ENCODE data around the gene TMEM134. TPM values are rescaled to one million over a fixed set of nuclear protein-coding genes. Genes with fewer than 3 reads are reported as not detected.

TMEM134 gene
- total RNA-seq, 2 experiments from 2014 or later: 36.3 to 37.6 TPM

DNA sequence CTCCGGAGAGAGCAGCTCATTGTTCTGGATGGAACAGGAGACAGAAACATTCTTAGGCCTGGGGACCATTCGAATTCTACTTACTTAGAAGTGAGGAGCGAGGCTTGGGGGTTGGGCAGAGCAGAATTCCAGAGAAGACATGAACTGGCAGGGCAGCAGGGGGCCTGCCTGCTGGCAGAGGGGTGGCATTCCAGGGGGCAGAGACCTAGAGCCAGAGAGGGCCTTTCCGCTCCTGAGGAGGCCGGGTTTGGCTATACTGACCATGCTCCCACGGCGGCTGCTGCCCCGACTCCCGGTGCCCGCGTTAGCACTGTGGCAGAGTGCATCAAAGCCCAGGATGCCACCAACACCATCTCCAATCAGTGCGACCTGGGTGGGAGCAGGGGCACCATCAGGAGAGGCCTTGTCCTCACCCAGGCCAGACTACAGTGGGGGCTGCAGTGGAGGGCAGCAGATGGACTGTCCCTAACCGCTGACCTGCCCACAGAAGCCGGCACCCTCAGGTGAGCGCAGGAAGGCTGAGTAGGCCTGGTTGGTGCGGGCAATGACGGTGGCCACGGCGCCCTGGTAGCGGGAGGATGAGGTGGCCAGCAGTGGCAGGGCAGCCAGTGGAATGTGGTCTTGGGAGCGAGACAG lies 28.7 kb upstream of the TMEM134 start:
- ChIA-PET POLR2A (no interaction called here), CTCF (no interaction called here)
- Mint-ChIP-seq H3K27me3 (no peaks in the 10 kb centered on the region), H3K4me3 (no peak overlapping the region), H3K27ac (no peak overlapping the region), H3K4me1 (peaks cover 14% of the 10 kb centered on the region), H3K36me3 (ENCODE audit: low read depth) (peaks cover 60% of the 10 kb centered on the region), H3K9me3 (no peaks in the 10 kb centered on the region)
- no peak for DNase-seq

DNA sequence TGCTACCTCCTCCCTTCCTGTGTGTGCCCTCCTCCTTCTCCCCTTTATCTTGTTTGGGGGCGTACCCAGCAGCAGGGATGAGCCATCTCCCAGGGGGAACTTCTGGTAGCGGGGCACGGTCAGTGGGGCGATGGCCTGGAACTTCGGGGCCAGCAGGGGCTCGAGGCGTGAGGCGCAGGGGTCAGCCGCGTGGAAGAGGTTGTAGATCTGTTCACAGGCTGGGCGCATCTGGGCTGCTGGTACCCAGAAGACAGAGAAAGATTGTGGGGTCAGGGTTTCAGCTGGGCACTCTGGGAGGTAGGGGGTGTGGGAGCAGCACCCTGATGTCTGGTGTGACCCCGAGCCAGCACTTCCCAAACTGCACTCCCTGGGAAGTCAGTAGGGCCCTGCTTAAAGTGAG lies 27.1 kb upstream of the TMEM134 start:
- POLR2A ChIA-PET: no interaction called here
- CTCF ChIA-PET: no interaction called here
- H3K36me3 Mint-ChIP-seq (ENCODE audit: low read depth): peaks cover 50% of the 10 kb centered on the region

DNA sequence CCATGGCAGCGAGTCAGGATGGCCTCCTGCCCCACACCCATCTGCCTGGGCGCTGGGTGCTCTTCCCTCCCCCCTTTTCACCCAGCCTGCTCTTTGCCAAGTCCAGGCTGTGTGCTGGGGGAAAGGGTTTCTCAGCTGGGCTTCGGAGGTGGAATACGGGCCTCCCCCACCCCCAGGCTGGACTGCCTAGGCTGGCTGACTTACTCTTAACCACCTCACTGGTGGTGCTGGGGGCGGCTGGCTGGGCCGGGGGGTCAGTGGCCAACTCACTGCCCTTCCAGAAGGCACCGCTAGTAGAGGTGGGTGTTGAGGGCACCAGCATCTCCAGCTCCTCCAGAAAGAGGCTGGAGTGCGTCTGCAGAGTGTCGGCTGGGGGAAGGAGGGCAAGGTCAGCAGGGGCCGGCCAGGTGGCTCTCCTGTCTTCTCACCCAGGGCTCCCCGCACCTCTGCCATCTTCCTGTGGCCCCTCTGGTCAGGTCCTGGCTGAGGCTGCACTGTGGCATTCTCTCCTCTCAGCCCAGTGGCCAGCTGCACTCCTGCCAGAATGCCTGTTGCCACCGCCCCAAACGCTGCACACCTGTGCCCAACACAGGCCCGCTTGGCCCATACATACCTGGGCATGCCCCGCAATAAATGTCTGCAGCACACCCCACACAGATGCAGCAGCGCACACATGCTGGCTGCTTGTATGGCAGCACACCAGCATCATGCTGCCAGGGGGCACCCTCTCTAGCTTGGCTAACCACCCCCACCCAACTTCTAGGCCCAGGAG lies 26.4 kb upstream of the TMEM134 start:
- peaks cover under 1% of the 10 kb centered on the region for H3K4me1 Mint-ChIP-seq
- DNase-seq: no peak
- ChIA-PET CTCF (no interaction called here), POLR2A (no interaction called here)
- H3K36me3 Mint-ChIP-seq (ENCODE audit: low read depth): peaks cover 49% of the 10 kb centered on the region
- H3K27me3 Mint-ChIP-seq: no peaks in the 10 kb centered on the region
- H3K4me3 Mint-ChIP-seq: no peak overlapping the region
- no peak overlapping the region for H3K27ac Mint-ChIP-seq
- no peaks in the 10 kb centered on the region for H3K9me3 Mint-ChIP-seq

More for the DNA sequence above, 27.1 kb upstream of the TMEM134 start:
- peaks cover 7% of the 10 kb centered on the region for H3K4me1 Mint-ChIP-seq
- no peak overlapping the region for H3K4me3 Mint-ChIP-seq
- H3K27ac Mint-ChIP-seq: no peak overlapping the region
- no peak for DNase-seq
- H3K27me3 Mint-ChIP-seq: no peaks in the 10 kb centered on the region
- no peaks in the 10 kb centered on the region for H3K9me3 Mint-ChIP-seq

DNA sequence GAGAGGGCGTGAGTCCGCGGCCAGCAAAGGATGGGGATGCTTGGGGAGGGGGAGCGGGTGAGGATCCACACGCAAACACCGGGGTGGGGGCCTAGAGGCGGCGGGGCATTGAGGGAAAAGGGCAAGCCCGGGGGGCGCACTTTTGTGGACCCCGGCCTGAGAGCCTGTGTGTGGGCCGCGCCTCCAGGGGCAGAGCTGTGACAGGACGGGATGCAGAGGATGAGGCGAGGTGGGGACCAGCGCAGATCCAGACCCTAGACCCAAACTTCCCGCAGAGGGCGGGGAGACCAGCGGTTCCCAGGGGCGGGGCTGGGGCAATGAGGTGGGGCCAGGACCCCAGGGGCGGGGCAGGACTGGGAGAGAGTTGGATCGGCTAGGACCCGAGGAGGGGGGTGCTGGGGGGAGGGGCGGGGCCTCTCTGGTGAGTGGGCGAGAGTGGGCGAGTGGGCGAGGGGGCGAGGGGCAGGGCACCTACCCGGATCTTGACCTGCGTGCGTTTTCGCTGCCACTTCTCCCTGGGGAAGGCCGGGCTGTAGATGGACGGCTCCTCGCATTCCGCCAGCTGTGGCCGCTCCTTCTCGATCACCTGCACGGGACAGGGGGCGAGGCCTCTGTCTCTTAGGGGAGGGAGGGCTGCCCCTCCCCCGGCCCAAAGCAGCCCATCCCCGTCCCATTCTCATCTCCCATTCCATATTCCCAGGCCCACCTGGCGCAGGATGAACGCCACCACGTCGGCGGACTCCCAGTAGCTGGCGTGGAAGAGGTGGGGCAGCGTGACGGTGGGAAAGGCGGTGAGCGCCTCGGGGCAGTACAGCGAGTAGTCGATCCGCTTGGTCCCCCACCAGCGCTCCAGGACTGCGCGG lies 25.6 kb upstream of the TMEM134 start:
- CTCF ChIA-PET: no interaction called here
- Mint-ChIP-seq H3K4me3 (no peak overlapping the region), H3K27me3 (no peaks in the 10 kb centered on the region), H3K36me3 (ENCODE audit: low read depth) (peaks cover 52% of the 10 kb centered on the region), H3K4me1 (peaks cover 3% of the 10 kb centered on the region), H3K9me3 (no peaks in the 10 kb centered on the region), H3K27ac (no peak overlapping the region)
- DNase-seq: no peak
- POLR2A ChIA-PET: no interaction called here

DNA sequence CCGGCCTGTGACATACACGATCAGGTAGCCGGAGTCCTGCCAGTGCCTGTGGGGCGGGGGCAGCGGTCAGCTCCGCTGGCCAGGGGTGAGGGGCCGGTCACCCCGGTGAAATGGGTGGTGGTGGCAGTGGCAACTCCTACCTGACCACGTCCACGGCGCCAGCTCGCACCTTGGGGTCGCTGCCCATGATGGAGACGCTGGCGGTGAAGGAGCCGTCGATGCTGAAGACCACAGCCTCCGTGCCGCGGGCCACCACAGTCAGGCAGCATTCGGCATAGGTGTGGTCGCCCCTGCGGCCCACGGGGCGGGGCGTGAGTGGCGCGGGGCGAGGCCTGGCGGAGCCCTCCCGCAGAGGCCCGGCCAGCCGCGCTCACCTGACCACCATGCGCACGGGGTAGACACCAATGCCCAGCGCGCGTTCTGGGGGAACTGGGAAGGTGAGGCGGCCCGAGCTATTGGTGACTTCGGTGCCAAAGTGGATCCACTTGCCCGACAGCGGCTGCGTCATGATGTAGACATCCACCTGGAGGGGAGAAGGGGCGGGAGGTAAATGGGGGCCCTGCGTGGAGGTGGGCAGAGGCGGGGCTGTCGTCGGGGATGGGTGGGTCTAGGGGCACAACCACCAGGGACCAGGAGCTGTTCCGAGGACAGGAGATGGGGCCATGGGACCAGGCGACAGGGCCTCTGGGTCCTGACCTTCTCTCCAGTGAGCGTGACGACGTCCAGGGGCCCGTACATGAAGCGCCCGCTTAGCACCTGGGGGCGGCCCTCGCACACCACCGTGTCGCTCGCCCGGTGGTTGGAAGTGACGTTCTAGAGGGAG lies 24.7 kb upstream of the TMEM134 start:
- DNase-seq: no peak
- POLR2A ChIA-PET: interaction anchor here (1.2 kb wide), 1 partner anchor 25 kb away, joined by 4 read pairs; no protein-coding TSS in a partner anchor
- Mint-ChIP-seq H3K27me3 (no peaks in the 10 kb centered on the region), H3K4me1 (peaks cover 6% of the 10 kb centered on the region), H3K36me3 (ENCODE audit: low read depth) (peaks cover 53% of the 10 kb centered on the region), H3K4me3 (no peak overlapping the region), H3K9me3 (no peaks in the 10 kb centered on the region), H3K27ac (no peak overlapping the region)
- CTCF ChIA-PET: no interaction called here

DNA sequence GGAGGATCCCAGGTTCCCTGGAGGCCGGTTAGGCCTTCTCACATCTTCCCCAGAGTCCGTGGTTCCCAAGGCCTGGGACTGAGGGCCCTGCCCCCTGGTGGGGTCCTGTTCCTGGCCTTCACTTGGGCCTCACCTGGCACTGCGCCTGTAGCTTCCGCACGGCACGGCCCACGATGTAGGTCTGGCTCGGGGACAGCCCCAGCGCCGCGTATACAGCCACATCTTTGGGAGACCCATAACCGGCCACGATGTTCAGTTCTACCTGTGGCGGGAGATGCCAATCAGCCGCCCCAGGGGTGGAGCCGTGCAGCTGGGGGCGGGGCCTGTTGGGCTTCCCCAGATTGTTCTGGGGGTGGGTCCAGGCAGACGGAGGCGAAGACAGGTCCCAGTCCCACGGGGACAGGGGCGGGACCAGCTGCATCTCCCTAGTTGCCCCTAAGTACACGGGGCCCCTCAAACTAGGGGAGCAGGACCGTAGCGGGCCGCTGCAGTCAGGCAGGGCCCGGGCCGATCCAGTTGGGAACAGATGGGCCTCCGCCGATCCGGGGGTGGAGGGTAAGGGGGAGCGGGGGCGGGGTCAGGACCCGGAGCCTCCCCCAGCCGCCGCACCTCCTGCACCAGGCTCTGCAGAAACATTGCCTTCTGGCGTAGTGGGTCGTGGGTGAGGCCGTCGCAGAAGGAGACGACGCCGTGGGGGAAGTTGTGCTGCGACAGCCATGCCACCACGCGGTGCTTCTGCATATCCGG lies 23.9 kb upstream of the TMEM134 start:
- peaks cover 55% of the 10 kb centered on the region for H3K36me3 Mint-ChIP-seq (ENCODE audit: low read depth)
- H3K9me3 Mint-ChIP-seq: no peaks in the 10 kb centered on the region
- H3K4me1 Mint-ChIP-seq: peaks cover 14% of the 10 kb centered on the region
- no peak overlapping the region for H3K4me3 Mint-ChIP-seq
- ChIA-PET POLR2A (interaction anchor here (0.9 to 3.2 kb wide), 6 partner anchors 9 to 102 kb away, joined by 3 to 27 read pairs (median 4); partner anchors contain the start of gene PTPRCAP), CTCF (no interaction called here)
- peak; percentile 31 for DNase-seq
- H3K27ac Mint-ChIP-seq: no peak overlapping the region
- H3K27me3 Mint-ChIP-seq: no peaks in the 10 kb centered on the region

DNA sequence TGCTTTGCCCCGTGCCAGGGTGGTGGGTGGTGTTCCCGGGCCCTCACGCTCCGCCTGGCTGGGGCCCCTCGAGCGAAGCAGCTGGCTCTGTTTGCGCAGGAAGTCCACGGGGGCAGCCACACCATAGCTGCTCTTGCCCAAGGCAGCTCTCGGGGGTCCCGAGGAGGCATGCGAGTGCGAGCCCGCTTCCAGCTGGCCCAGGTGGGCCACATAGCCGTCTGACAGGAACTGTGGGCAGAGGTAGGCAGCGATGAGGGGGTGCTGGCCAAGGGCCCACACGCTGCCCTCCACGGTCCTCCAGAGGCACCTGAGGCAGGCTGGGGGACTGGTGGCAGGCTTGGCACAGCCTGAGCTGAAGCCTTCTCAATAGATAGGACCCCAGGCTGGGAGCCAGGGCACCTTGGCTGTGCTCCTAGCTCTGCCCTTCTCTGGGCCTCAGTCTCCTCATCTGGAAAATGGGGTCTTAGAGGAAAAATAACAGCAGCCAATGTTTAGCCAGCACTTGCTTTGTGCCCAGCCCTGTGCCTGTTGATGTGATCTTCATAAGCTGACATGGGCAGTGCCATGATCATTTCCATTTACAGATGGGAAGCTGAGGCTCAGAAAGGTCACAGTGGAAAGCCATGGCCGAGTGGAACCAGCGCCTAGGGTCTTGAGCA lies 23.1 kb upstream of the TMEM134 start:
- no peak overlapping the region for H3K4me3 Mint-ChIP-seq
- no peaks in the 10 kb centered on the region for H3K27me3 Mint-ChIP-seq
- H3K27ac Mint-ChIP-seq: no peak overlapping the region
- no peaks in the 10 kb centered on the region for H3K9me3 Mint-ChIP-seq
- POLR2A ChIA-PET: interaction anchor here (0.9 to 3.2 kb wide), 7 partner anchors 8 to 101 kb away, joined by 3 to 27 read pairs (median 4); partner anchors contain the start of gene PTPRCAP
- CTCF ChIA-PET: no interaction called here
- H3K36me3 Mint-ChIP-seq (ENCODE audit: low read depth): peaks cover 55% of the 10 kb centered on the region
- peaks cover 22% of the 10 kb centered on the region for H3K4me1 Mint-ChIP-seq
- DNase-seq: no peak

DNA sequence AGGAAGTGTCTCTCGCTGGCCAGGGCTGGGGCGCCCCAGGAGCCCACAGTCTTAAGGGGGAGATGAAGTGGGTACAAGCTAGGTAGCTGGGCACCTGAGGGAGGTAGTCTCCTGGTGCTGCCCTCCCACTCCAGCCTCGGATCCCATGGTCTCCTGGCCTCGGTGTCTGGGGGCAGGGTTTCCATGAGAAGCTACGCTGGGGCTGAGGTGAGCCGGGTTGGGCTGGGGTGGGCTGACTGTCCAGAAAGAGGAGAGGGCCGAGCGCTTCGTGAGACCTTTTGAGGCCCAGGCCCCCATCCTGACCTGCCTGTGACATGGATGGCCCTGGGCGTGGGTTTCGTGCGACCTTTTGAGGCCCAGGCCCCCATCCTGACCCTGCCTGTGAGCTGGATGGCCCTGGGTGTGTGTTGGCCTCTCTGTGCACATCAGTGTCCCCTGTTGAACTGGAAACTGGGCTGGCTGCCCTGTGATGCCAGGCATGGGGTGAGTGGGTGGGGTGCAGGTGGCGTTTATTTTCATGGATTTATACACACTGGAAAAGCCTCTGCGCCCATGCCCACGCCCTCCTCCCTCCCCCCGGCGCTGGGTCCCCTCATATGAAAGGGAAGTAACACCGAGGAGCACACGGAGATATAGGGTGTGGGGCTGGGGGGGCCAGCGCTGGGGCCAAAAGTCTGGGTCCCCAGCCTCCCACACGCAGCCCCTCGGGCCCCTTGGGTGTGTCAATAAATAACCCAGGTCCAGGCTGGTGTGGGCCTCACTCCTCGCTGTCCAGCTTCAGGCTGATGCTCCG lies 22.4 kb upstream of the TMEM134 start:
- ChIA-PET CTCF (no interaction called here), POLR2A (interaction anchor here (1.0 to 7.9 kb wide), 8 partner anchors 11 to 203 kb away, joined by 3 to 39 read pairs (median 4); partner anchors contain the start of genes PITPNM1 and PTPRCAP)

DNA sequence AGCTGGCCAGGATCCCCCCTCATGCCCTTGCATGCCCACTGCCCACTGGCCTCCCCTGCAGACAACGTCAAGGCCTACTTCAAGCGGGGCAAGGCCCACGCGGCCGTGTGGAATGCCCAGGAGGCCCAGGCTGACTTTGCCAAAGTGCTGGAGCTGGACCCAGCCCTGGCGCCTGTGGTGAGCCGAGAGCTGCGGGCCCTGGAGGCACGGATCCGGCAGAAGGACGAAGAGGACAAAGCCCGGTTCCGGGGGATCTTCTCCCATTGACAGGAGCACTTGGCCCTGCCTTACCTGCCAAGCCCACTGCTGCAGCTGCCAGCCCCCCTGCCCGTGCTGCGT lies 21.6 kb upstream of the TMEM134 start:
- Mint-ChIP-seq H3K9me3 (no peaks in the 10 kb centered on the region), H3K36me3 (ENCODE audit: low read depth) (peaks cover 57% of the 10 kb centered on the region), H3K27ac (no peak overlapping the region), H3K4me1 (peaks cover 37% of the 10 kb centered on the region), H3K27me3 (no peaks in the 10 kb centered on the region), H3K4me3 (no peak overlapping the region)
- ChIA-PET CTCF (no interaction called here), POLR2A (interaction anchor here (1.0 to 7.9 kb wide), 7 partner anchors 9 to 202 kb away, joined by 3 to 39 read pairs (median 4); partner anchors contain the start of genes PITPNM1 and PTPRCAP)
- no peak for DNase-seq

More for the DNA sequence above, 22.4 kb upstream of the TMEM134 start:
- H3K9me3 Mint-ChIP-seq: no peaks in the 10 kb centered on the region
- H3K27me3 Mint-ChIP-seq: no peaks in the 10 kb centered on the region
- H3K27ac Mint-ChIP-seq: no peak overlapping the region
- H3K36me3 Mint-ChIP-seq (ENCODE audit: low read depth): peaks cover 57% of the 10 kb centered on the region
- no peak overlapping the region for H3K4me3 Mint-ChIP-seq
- H3K4me1 Mint-ChIP-seq: peaks cover 29% of the 10 kb centered on the region
- DNase-seq: no peak

DNA sequence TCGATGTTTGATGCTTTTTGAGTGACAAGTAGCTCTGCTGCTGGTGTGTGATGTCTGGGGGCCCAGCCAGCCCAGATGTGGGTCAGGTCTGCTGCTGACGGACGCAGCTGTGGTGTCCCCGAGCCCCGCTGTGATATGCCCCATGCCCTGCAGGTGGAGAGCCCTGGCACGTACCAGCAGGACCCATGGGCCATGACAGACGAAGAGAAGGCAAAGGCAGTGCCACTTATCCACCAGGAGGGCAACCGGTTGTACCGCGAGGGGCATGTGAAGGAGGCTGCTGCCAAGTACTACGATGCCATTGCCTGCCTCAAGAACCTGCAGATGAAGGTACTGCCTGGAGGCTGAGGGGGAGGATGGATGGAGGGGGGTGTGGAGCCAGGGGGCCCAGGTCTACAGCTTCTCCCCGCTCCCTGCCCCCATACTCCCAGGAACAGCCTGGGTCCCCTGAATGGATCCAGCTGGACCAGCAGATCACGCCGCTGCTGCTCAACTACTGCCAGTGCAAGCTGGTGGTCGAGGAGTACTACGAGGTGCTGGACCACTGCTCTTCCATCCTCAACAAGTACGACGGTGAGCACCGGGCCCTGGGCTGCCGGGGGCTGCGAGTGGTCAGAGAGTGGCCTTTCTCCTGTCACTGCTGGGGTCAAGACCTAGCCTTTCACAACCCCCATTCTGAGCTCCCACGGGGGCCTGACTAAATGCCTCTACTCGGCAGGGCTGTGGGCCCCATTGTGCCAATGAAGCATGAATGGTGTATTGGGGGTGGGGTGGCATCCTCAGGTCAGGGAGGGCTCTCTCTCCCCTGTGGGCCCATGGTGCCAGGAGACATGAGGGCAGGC lies 21.1 kb upstream of the TMEM134 start:
- DNase-seq: no peak
- Mint-ChIP-seq H3K27ac (peak overlapping the region; percentile 76), H3K27me3 (no peaks in the 10 kb centered on the region), H3K4me1 (peaks cover 40% of the 10 kb centered on the region), H3K36me3 (ENCODE audit: low read depth) (peaks cover 54% of the 10 kb centered on the region), H3K4me3 (no peak overlapping the region), H3K9me3 (no peaks in the 10 kb centered on the region)
- CTCF ChIA-PET: interaction anchor here (1.8 kb wide), 1 partner anchor 16 kb away, joined by 4 read pairs; the partner anchor contains the start of gene PITPNM1
- POLR2A ChIA-PET: interaction anchor here (1.1 to 7.9 kb wide), 6 partner anchors 10 to 202 kb away, joined by 3 to 39 read pairs (median 4); partner anchors contain the start of genes PITPNM1, PPP1CA and PTPRCAP

Data from activated CD4-positive, alpha-beta memory T cell treated with anti-CD3 and anti-CD28 coated beads, Interleukin-2, amount 10 ng/mL, durations not matched to agents 7 days and 5 days (primary cell).